ENCODE results near the gene SGTA.
A peak's percentile ranks its signal among the peaks of the same experiment; 100 is the strongest.

SGTA gene

DNA sequence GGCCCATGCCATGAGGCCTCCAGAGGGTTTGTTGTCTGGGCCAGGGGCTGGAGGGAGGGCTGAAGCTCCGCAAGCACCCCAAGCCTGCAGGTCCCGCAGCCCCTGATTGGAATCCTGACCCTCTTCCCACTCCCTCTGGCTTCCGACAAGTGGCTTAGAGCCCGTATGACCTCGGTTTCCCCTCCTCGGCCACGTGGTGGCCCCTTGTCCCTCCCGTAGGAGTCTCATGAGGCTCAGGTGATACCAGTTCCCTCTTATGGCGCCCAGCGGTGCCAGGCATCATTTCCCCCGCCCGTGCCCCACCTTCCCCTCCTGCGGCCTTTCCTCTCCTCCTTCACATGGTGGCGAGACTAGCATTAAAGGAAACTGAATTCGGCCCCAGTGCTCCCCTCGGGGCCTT lies 8.4 kb upstream of the SGTA start:
- no peak overlapping the region for H3K27ac Mint-ChIP-seq
- DNase-seq = no peak
- H3K27me3 Mint-ChIP-seq = no peaks in the 10 kb centered on the region
- H3K9me3 Mint-ChIP-seq = no peaks in the 10 kb centered on the region
- peaks cover 28% of the 10 kb centered on the region for H3K4me1 Mint-ChIP-seq (ENCODE audit: low read depth)
- peaks cover 90% of the 10 kb centered on the region for H3K36me3 Mint-ChIP-seq (ENCODE audit: low read depth)
- no peak overlapping the region for H3K4me3 Mint-ChIP-seq

DNA sequence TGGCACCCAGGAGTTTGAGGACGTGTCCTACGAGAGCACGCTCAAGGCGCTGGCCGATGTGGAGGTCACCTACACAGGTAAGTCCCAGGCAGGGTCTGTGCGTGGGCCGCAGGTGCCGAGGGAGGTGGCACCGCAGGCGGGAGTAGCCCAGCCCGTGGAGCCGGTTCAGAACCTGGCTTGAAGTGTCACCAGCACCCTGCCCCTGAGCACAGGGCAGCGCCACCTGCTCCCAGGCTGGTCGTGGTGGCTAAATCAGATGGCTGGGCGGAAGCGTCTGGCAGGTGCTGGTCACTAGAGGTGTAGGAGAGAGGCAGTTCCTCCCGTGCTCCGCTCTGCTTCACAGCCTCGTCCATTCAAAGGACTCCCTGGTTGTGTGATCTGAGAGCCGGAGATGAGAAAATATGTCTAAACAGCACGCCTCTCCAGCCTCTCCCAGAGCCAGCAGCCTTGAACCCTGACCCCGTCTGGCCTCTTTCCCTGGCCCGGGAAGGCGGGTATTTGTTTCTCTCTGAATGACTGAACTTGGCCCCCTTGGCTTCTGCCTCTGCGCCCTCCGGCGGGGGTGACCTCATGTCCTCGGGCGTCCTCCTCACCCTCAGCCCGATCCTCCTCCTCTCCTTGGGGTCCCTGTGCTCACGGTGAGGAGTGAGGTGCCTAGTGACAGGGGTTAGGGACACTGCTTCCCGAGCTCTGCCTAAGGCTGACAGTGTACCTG lies 7.6 kb upstream of the SGTA start:
- H3K9me3 Mint-ChIP-seq = no peaks in the 10 kb centered on the region
- no peak overlapping the region for H3K4me3 Mint-ChIP-seq
- peaks cover 32% of the 10 kb centered on the region for H3K4me1 Mint-ChIP-seq (ENCODE audit: low read depth)
- H3K27me3 Mint-ChIP-seq = no peaks in the 10 kb centered on the region
- H3K36me3 Mint-ChIP-seq (ENCODE audit: low read depth) = peaks cover 88% of the 10 kb centered on the region
- no peak for DNase-seq
- H3K27ac Mint-ChIP-seq = no peak overlapping the region

DNA sequence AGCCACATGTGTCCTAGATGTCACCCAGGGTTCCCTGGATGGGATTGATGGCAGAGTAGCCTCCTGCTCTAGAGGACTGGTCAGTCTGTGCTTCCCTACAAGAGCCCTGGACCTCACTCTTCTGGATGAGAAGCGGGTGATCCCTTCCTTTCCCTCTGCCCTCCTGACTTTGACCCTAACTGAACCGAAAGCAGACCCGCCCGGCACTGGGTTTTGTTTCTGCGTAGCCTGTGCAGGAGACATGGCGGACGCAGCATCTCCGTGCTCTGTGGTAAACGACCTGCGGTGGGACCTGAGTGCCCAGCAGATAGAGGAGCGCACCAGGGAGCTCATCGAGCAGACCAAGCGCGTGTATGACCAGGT lies 7.1 kb upstream of the SGTA start:
- no peak overlapping the region for H3K27ac Mint-ChIP-seq
- H3K36me3 Mint-ChIP-seq (ENCODE audit: low read depth) = peaks cover 83% of the 10 kb centered on the region
- H3K4me1 Mint-ChIP-seq (ENCODE audit: low read depth) = peaks cover 32% of the 10 kb centered on the region
- no peaks in the 10 kb centered on the region for H3K27me3 Mint-ChIP-seq
- H3K9me3 Mint-ChIP-seq = no peaks in the 10 kb centered on the region
- no peak for DNase-seq
- H3K4me3 Mint-ChIP-seq = no peak overlapping the region

DNA sequence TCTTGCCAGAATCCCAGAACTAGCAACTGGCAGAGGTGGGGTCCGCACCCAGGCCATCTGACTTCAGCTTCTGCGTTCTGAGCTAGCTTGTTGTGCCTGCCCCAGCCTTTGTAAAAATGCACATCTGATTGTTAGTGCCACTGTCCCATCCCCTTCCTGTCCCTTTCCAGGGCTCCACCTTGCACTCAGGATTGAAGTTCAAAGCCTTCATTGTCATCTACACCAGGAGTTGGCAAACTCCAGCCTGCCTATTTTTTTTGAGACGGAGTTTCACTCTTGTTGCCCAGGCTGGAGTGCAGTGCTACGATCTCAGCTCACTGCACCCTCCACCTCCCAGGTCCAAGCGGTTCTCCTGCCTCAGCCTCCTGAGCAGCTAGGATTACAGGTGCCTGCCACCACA lies 5.2 kb upstream of the SGTA start:
- Mint-ChIP-seq H3K27ac (no peak overlapping the region), H3K27me3 (no peaks in the 10 kb centered on the region), H3K4me3 (peak overlapping the region; percentile 8), H3K9me3 (peaks cover 3% of the 10 kb centered on the region), H3K36me3 (ENCODE audit: low read depth) (peaks cover 67% of the 10 kb centered on the region), H3K4me1 (ENCODE audit: low read depth) (peaks cover 50% of the 10 kb centered on the region)
- no peak for DNase-seq

DNA sequence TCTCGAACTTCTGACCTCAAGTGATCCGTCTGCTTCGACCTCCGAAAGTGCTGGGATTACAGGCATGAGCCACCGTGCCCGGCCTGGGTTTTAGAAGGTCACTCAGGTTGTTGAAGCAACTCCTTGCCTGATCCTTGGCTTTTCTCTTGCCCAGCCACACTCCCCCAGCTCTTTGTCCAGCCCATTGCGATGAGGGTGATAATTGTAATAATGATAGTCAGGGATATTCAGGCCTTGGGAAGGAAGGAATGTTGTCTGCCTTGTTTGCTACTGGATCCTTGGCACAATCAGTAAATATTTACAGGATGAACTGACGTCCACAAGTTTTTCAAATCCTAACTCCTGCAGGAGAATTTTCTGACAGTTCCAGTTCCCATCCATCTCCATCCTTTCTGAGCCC lies 4.0 kb upstream of the SGTA start:
- Mint-ChIP-seq H3K36me3 (ENCODE audit: low read depth) (peaks cover 67% of the 10 kb centered on the region), H3K27ac (no peak overlapping the region), H3K4me3 (peak overlapping the region; percentile 92), H3K27me3 (no peaks in the 10 kb centered on the region), H3K4me1 (ENCODE audit: low read depth) (peaks cover 55% of the 10 kb centered on the region), H3K9me3 (peaks cover 3% of the 10 kb centered on the region)
- DNase-seq = no peak

DNA sequence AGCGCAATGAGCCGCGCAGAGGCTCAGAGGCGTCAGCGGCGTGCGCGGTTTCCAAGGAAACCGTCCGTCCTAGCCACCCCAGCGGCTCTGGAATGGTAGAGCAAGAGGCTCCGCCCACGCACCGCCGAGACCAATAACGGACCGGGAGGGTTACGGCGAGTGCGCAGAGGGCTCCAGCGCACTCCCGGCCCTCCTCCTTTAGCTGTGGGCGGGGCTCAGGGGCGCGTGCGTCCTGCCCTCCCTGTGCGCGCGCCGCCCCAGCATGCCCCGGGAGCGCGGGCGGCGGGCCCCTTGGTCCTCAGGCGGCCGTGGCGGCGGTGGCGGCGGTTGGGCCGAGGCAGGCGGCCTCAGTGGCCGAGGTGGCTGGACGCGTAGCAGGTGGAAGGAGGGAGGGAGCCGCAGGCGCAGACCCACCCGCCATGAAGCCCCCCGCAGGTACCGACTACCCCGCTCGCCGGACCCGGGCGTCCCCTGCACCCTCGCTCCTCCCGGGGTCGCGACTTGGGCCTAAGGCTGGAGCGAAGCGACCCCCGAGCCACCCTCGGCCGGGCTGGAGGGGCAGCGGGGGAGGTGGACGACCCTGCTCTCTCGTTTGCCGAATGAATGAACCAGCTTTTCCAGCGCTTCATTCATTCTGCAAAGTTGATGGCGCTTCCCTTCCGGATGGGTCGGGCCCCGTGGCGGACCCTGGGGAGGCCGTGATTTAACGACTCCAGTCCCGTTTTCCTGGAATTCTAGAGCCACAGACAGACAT lies 2.3 kb upstream of the SGTA start, which contains the start of gene THOP1:
Gene THOP1, plus strand, starts transcription at position 260 of the 754 bp plus-strand sequence. Its CDS starts 160 bp downstream, at position 420.
- H3K27me3 Mint-ChIP-seq = no peaks in the 10 kb centered on the region

DNA sequence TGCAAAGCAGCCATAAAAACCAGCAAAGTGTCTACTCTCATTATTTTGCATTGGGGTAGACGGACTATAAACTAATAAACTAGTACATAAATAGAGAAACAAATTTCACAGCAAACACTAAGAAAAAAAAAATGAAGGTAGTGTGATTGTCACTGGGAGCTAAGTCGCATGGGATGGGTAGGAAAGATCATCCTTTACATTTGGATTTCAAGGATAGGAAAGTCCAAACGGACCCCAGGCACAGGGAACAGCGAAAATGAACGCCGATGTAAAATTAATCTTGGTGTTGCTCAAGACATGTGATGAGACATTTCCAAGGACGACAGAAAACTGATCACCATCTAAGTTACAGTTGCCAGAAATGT lies 690 bp upstream of the SGTA start:
- peaks cover 3% of the 10 kb centered on the region for H3K9me3 Mint-ChIP-seq
- H3K36me3 Mint-ChIP-seq (ENCODE audit: low read depth) = peaks cover 66% of the 10 kb centered on the region
- DNase-seq = no peak
- H3K4me3 Mint-ChIP-seq = peak overlapping the region; percentile 92
- peak overlapping the region; percentile 97 for H3K27ac Mint-ChIP-seq
- H3K27me3 Mint-ChIP-seq = no peaks in the 10 kb centered on the region
- H3K4me1 Mint-ChIP-seq (ENCODE audit: low read depth) = peaks cover 67% of the 10 kb centered on the region

More for the DNA sequence above, 2.3 kb upstream of the SGTA start, which contains the start of gene THOP1:
- Mint-ChIP-seq H3K4me1 (ENCODE audit: low read depth) (peaks cover 71% of the 10 kb centered on the region), H3K27ac (peak within 1 kb of the TSS; percentile 88), H3K36me3 (ENCODE audit: low read depth) (peaks cover 67% of the 10 kb centered on the region), H3K9me3 (peaks cover 3% of the 10 kb centered on the region), H3K4me3 (peak within 1 kb of the TSS; percentile 92)
- DNase-seq = peak; percentile 98

DNA sequence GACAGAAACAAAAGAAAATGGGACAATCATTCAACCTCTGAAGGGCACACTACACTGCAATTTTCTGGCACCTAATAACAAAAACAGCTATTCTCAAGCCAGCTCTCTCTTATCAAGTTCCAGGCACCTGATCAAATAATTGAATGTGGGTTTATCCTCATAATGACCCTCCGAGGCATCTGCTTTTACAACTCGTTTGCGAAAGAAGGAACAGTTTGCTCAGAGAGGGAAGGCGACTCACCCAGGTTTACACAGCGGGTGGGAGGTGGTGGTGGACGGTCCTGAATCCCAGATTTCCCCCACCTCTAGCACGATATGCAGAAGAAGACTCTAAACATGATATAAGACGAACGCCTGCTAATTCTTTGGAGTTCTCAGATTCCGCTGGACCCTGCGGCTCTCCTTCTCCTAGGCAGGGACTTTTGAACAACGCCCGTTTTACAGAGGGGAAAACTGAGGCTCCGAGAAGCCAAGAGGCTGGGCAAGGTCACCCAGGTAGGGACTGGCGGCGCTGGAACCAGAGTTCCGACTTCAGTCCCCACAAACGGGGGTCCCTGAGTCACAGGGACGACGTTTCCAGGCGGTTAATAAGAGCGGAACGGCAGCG lies 641 bp downstream of the SGTA start:
- Mint-ChIP-seq H3K27ac (peak overlapping the region; percentile 97), H3K9me3 (peaks cover 3% of the 10 kb centered on the region), H3K4me3 (peak overlapping the region; percentile 92), H3K36me3 (ENCODE audit: low read depth) (peaks cover 65% of the 10 kb centered on the region), H3K27me3 (no peaks in the 10 kb centered on the region), H3K4me1 (ENCODE audit: low read depth) (peaks cover 61% of the 10 kb centered on the region)
- no peak for DNase-seq

DNA sequence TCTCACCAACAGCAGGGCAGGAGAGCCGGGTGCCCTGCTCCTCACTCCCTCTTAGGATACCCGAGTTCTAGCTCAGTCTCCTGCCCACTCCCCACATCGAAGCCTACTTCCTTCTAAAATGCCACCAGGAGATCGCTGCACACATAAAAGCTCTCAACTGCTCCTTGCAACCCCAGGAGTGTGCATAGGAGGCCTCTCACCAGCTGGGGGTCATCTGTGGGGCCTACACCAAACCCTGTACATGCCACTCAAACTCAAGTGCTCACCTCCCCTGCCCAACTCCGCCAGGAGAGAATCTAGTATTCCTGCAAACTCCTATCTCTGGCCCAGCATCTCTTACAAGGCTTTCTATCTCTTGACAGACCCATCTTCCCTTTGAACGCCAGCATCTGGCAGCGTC lies 2.8 kb downstream of the SGTA start:
- peaks cover 68% of the 10 kb centered on the region for H3K4me1 Mint-ChIP-seq (ENCODE audit: low read depth)
- H3K4me3 Mint-ChIP-seq = no peak overlapping the region
- H3K27ac Mint-ChIP-seq = peak overlapping the region; percentile 54
- H3K9me3 Mint-ChIP-seq = peaks cover 3% of the 10 kb centered on the region
- no peaks in the 10 kb centered on the region for H3K27me3 Mint-ChIP-seq
- DNase-seq = no peak
- peaks cover 73% of the 10 kb centered on the region for H3K36me3 Mint-ChIP-seq (ENCODE audit: low read depth)

DNA sequence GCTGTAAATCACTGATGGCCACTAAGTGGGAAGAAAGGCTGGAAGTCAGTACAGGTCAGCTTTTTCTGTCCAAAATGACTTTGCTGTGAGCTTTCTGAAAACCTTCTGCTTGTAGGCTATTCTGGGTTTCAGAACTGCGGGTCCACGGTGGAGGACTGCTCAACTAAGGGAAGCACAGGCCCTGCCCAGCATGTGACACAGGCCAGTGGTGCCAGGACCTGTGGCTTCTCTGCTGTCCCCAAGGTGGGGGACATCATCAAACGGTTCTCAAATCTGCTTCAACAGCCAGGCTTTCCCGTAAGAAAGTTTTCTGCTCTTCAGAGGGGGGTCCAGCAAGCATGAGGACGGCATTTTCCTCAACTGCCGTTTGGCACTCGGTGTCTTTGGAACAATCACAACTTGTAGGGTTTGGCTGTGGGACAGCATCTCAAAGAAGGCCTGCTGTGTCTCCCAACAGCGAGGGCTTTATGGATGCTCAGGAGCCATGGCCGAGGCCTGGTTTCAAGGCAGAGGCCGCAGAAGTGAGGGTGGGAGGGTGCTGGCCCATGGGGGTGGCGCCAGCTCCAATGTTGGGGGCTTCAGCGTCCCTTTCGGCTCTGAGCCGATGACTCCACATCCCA lies 3.8 kb downstream of the SGTA start:
- H3K27me3 Mint-ChIP-seq = no peaks in the 10 kb centered on the region
- no peak overlapping the region for H3K27ac Mint-ChIP-seq
- peaks cover 82% of the 10 kb centered on the region for H3K36me3 Mint-ChIP-seq (ENCODE audit: low read depth)
- no peak for DNase-seq
- H3K4me3 Mint-ChIP-seq = no peak overlapping the region
- H3K4me1 Mint-ChIP-seq (ENCODE audit: low read depth) = peaks cover 69% of the 10 kb centered on the region
- H3K9me3 Mint-ChIP-seq = peaks cover 3% of the 10 kb centered on the region

DNA sequence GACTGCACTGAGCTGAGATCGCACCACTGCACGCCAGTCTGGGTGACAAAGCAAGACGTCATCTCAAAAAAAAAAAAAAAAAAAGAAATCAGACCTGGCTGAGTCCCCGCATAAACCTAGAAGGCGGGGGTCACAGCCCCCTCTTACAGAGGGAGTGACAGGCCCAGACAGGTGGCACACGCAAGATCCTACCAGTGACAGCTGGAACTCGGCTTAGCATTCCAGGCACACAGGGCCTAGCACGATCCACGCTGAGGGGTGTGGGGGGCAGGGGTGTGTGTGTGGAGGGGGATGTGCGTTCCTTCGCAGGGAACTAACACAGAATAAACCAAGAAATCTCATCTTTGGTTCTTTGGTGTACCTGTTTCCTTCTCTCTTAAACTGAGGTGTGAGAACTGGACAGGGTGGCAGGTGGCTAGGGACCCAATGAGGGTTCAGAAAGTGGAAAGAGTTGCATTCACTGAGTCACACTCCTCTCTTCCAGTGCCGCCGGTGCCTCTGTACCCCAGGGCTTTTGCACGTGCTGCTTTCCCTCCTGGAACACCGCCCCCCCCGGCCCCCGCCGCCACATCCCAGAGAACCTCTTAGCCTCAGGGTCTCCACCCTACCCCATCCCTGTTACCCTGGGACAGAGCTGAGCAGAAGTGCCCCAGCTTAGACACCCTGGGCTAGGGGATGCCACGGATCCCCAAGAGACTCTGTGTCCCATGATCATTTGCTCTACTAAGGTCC lies 5.0 kb downstream of the SGTA start:
- Mint-ChIP-seq H3K4me1 (ENCODE audit: low read depth) (peaks cover 64% of the 10 kb centered on the region), H3K9me3 (no peaks in the 10 kb centered on the region), H3K27ac (peak overlapping the region; percentile 13), H3K36me3 (ENCODE audit: low read depth) (peaks cover 84% of the 10 kb centered on the region), H3K27me3 (no peaks in the 10 kb centered on the region), H3K4me3 (no peak overlapping the region)
- no peak for DNase-seq

DNA sequence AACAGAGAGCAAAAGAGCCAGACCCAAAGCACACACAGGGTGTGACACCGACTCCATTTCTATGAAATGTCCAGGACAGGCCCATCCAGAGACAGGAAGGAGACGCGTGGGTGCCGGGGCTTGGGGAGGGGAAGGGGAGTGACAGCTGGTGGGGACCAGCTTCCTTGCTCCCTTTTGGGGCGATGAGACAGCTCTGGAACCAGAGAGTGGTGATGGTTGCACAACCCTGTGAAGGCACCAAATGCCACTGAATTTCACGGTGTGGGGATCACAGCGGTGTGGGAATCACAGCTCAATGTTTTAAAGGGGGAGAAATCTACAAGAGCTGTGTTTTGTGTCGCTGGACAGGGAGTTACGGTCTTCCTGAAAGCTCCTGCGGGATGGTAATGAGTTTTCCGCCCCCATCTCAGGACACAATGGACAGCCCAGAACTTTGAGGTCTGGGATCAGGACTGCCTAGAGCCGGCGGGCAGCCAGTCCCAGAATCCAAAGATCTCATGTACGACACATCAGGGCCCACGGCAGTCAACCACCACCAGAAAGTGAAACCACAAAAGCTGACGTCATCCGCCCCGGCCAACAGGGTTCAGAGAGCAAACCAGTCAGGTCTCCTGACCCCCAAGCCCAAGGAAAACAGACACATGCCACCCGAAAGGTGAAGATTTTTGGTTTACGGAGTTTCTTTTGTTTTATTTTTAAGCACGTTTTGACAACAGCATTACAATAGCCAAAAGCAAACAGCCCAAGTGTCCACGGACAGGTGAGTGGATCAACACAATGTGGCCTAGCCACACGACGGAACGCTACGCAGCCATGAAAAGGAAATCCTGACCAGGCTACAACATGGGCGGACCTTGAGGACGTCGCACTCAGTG lies 7.3 kb downstream of the SGTA start:
- Mint-ChIP-seq H3K27me3 (no peaks in the 10 kb centered on the region), H3K27ac (peak overlapping the region; percentile 95), H3K4me3 (peak overlapping the region; percentile 75), H3K36me3 (ENCODE audit: low read depth) (peaks cover 75% of the 10 kb centered on the region), H3K9me3 (no peaks in the 10 kb centered on the region), H3K4me1 (ENCODE audit: low read depth) (peaks cover 54% of the 10 kb centered on the region)
- peak; percentile 72 for DNase-seq

DNA sequence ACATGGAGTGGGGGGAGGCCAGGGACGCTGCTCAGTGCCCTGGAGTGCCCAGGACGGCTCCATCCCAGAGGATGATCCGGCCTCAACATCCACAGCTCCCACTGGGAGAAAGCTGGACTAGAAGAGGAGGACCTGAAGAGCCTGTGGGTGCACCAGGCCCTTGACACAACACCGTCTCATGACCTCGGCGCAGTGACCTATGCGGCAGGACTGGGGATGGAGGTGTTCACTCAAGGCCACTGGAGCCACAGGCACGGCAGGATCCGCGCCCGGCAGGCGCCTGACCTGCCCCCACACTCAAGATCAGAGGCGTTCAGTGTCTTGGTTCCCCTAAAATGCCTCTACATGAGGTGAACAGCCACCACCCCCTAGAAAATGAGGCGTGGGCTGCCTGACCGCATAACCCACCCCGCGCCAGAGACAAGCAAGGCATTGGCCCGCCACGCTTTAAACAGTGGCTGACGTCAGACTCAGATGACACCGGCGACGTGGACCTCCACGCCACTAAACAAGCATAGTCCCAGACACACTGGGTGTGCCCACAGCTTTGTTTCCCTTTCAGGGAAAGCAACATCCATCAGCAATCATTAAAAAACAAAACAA lies 8.0 kb downstream of the SGTA start:
- Mint-ChIP-seq H3K4me3 (peak overlapping the region; percentile 75), H3K36me3 (ENCODE audit: low read depth) (peaks cover 75% of the 10 kb centered on the region), H3K27ac (peak overlapping the region; percentile 95), H3K27me3 (no peaks in the 10 kb centered on the region), H3K9me3 (no peaks in the 10 kb centered on the region), H3K4me1 (ENCODE audit: low read depth) (peaks cover 47% of the 10 kb centered on the region)
- no peak for DNase-seq
